HFF-Myc (cell line): ENCODE data around the gene PAX2.

Source experiments
- DNase-seq: peaks from one replicate; pipeline ENCODE4 v3.0.0-alpha.2; 2011; ENCODE audit warnings: low read depth; ENCODE audit errors: extremely low read depth
- H3K4me3 ChIP-seq: replicated peaks from 2 replicates; pipeline ENCODE4 v1.5.1; 2011; ENCODE audit warnings: low read depth, mild to moderate bottlenecking, control low read depth, low read length
- CTCF ChIP-seq: IDR thresholded peaks from 2 replicates; pipeline ENCODE4 v1.5.1; 2012; ENCODE audit warnings: mild to moderate bottlenecking, low read depth, low read length, control low read depth; ENCODE audit errors: missing control alignments

The PAX2 gene

DNA sequence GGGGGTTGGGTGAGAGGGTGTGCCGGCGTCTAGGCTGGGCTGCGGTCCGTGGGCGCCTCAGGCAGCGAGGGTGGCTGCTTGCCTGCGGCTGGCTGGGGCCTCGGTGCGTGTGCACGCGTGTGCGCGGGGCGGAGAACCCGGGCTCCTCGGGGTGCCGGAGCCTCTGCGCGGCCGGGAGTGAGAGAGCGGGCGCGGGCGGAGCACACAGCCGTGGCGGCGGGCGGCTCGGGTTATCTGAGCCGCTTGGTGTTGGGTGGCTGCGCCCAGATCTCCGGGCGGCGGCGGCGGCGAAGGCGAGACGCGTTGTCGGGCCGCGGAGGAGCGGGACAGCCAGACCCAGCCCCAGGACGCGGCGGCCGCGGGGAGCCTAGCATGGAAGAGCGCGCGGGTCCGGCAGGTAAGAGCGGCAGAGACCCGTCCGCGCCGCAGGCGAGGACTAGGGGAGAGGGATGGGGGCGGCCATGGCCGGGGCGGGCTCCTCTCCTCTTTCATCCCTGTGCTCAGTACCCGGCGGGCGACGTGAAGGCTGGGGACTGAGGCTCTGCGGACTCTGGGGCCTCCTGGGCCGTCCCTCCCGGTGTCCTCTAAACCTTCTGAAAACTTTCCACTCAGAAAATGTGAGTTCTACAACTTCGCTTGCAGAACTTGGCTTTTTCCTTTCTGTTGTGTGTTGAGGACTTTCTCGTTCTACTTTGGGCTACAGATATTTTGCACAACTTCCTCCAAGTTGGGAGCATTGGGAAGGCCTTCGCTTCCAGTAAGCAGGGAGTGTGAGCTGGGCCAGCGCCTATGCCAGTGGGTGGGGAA is 9.8 kb upstream of the PAX2 start:
- H3K4me3 ChIP-seq = no peak overlapping the region
- no peak for DNase-seq
- no peak for TF ChIP-seq CTCF

- no peak for TF ChIP-seq CTCF
Observed at GRCh38 chr10:100736144-100736808, 9.1 kb upstream of the PAX2 start.

GRCh38 chr10:100736809-100737354 is 8.5 kb upstream of the PAX2 start:
- DNase-seq = no peak
- no peak overlapping the region for H3K4me3 ChIP-seq
- TF ChIP-seq CTCF = no peak

More at GRCh38 chr10:100736144-100736808, 9.1 kb upstream of the PAX2 start:
- H3K4me3 ChIP-seq = no peak overlapping the region
- no peak for DNase-seq

DNA sequence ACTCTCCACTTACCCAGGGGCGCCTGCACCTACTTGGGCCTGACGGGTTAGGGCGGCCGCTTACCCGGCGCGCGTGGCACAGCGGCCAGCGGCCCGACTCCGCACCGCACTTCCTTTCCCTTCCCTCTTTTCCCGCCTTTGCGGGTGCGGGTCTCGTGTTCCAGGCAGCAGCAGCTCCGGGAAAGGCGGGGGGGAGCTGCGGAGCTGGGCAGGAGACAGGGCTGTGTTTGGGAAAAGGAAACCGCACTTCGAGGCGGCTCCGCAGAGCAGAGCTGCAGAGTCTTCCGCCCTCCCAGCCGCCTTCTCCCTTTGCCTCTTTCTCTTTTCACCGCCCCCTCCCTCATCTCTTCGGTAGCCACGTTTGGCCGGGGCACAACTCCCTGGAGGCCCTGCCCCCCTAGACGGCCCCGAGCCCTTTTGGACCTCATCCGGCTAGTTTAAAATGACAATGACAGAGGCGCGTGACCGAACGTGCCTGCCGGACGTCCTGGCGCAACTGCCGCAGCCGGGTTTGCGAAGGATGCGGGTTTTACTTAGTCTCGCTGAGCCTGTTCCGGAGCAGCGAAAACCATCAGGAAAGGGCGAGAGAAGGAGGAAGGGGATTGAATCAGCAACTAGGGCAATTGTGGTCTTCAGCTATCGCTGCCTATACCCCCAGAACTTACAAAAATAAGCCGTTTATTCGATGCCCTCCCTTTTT is 7.9 kb upstream of the PAX2 start:
- DNase-seq = no peak
- H3K4me3 ChIP-seq = no peak overlapping the region
- TF ChIP-seq CTCF = no peak

- TF ChIP-seq CTCF = no peak
- no peak overlapping the region for H3K4me3 ChIP-seq
- DNase-seq = no peak
Observed at GRCh38 chr10:100738055-100738827, 7.1 kb upstream of the PAX2 start.
